ENCODE results near the gene SLC9C2. TPM values are rescaled to one million over a fixed set of nuclear protein-coding genes. Genes with fewer than 3 reads are reported as not detected.

Gene SLC9C2
- total RNA-seq, 1 experiment from 2014 or later: not detected

- H3K9me3 ChIP-seq (ENCODE audit: control insufficient read depth, low read depth, low read length): no peaks in the 10 kb centered on the region
- DNase-seq: no peak
- H3K27me3 ChIP-seq (ENCODE audit: insufficient read depth, low read length): no peaks in the 10 kb centered on the region
- no peaks in the 10 kb centered on the region for H3K4me1 ChIP-seq (ENCODE audit: insufficient read depth, low read length)
- H2AK5ac ChIP-seq (ENCODE audit: insufficient read length, low read length): no peak overlapping the region
- H3K9me3 Mint-ChIP-seq: no peaks in the 10 kb centered on the region
- no peak overlapping the region for H3K27ac ChIP-seq (ENCODE audit: insufficient read length, low read depth, low read length)
- no peak overlapping the region for H4K8ac ChIP-seq (replicated peaks; ENCODE audit: insufficient read length, low read depth, low read length)
- H3K79me1 ChIP-seq (ENCODE audit: insufficient read depth, low read depth, low read length, poor library complexity, severe bottlenecking): no peaks in the 10 kb centered on the region
- no peak overlapping the region for H3K23ac ChIP-seq (ENCODE audit: insufficient read length, low read depth, low read length)
- H4K20me1 ChIP-seq (ENCODE audit: control insufficient read depth, insufficient read depth, insufficient read length): no peaks in the 10 kb centered on the region
- no peak overlapping the region for H2BK20ac ChIP-seq (ENCODE audit: low read depth, low read length, poor library complexity, severe bottlenecking)
- no peak overlapping the region for H3K9ac ChIP-seq (ENCODE audit: extremely low read depth, insufficient read length, low read length)
- H3K27ac Mint-ChIP-seq: no peak overlapping the region
- H3K23me2 ChIP-seq (ENCODE audit: insufficient read length, low read depth, low read length, poor library complexity, severe bottlenecking): no peaks in the 10 kb centered on the region
- no peak overlapping the region for H2AFZ ChIP-seq (ENCODE audit: low read length)
- no peak overlapping the region for H3K18ac ChIP-seq (ENCODE audit: insufficient read length, low read depth, low read length)
- no peak overlapping the region for H4K91ac ChIP-seq (ENCODE audit: insufficient read length, low read depth, low read length)
- H3K79me2 ChIP-seq (ENCODE audit: insufficient read depth, low read length): no peaks in the 10 kb centered on the region
- H2BK5ac ChIP-seq (ENCODE audit: insufficient read length, low read length): no peak overlapping the region
- no peak overlapping the region for H4K5ac ChIP-seq (ENCODE audit: insufficient read length, low read depth, low read length)
- H3K4me3 Mint-ChIP-seq: no peak overlapping the region
- H2BK12ac ChIP-seq (ENCODE audit: insufficient read length, low read depth, low read length): no peak overlapping the region
- H3K4me2 ChIP-seq (ENCODE audit: insufficient read depth, insufficient read length, low read length): no peak overlapping the region
- no peaks in the 10 kb centered on the region for H3K27me3 Mint-ChIP-seq (ENCODE audit: low read depth)
- no CpG with 5 or more reads among the region's 2 CpGs for WGBS (ENCODE audit: extremely low coverage, insufficient read length, low lambda C conversion rate)
- no peak overlapping the region for H2BK15ac ChIP-seq (ENCODE audit: low read depth, low read length)
- no peak for TF ChIP-seq CTCF (conservative IDR thresholded peaks at IDR 0.05)
- no peak overlapping the region for H3K4ac ChIP-seq (ENCODE audit: low read depth, low read length)
- peaks cover 3 to 6% of the 10 kb centered on the region in 2 experiments; a peak in 2 of 4 replicates for H3K4me1 Mint-ChIP-seq
- no peaks in the 10 kb centered on the region for H3K36me3 Mint-ChIP-seq (ENCODE audit: insufficient read depth in 1 of 3, low read depth in 3 of 3)
- no peak overlapping the region for H3K14ac ChIP-seq (ENCODE audit: insufficient read depth, low read length)
- no peak overlapping the region for H3K56ac ChIP-seq (ENCODE audit: insufficient read length, low read depth, low read length)
- no peak overlapping the region for H2BK120ac ChIP-seq (ENCODE audit: low read depth, low read length, poor library complexity, severe bottlenecking)
- H3T11ph ChIP-seq (ENCODE audit: low read length): no peak overlapping the region
Measured at GRCh38 chr1:173549813-173550212, 53.1 kb downstream of the SLC9C2 start.
